MM.1S (cell line): ENCODE results near the gene LYZL1.

ENCODE experiments used
- DNase-seq: peaks from one replicate; pipeline ENCODE4 v3.0.0-alpha.2; 2015
- H2AFZ ChIP-seq: fragments of 300-600 bp; sonication (generic); 2 replicates; pipeline ENCODE4 v1.6.0; 2016; ENCODE audit warnings: antibody characterized with exemption, low read length
- H3F3A ChIP-seq: fragments of 300-600 bp; sonication (generic); 2 replicates; pipeline ENCODE4 v1.6.1; 2016; ENCODE audit warnings: mild to moderate bottlenecking, antibody characterized with exemption, low read length, moderate library complexity, mixed read lengths; ENCODE audit not compliant: insufficient read depth
- H3K27ac ChIP-seq: fragments of 300-600 bp; sonication (generic); 2 replicates; pipeline ENCODE4 v1.5.1; 2016; ENCODE audit warnings: mild to moderate bottlenecking, low read length
- H3K27me3 ChIP-seq: fragments of 300-600 bp; sonication (generic); replicated peaks from 2 replicates; pipeline ENCODE4 v1.6.0; 2016; ENCODE audit warnings: low read length; ENCODE audit not compliant: insufficient read depth
- H3K36me3 ChIP-seq: fragments of 300-600 bp; sonication (generic); replicated peaks from 2 replicates; pipeline ENCODE4 v1.6.1; 2016; ENCODE audit warnings: mild to moderate bottlenecking, low read length, mixed read lengths; ENCODE audit not compliant: insufficient read depth
- H3K4me1 ChIP-seq: fragments of 300-600 bp; sonication (generic); 2 replicates; pipeline ENCODE4 v1.6.1; 2016; ENCODE audit warnings: low read length, mixed read lengths
- H3K4me2 ChIP-seq: fragments of 300-600 bp; sonication (generic); 2 replicates; pipeline ENCODE4 v1.6.0; 2016; ENCODE audit warnings: low read depth, low read length
- H3K4me3 ChIP-seq: fragments of 300-600 bp; sonication (generic); 2 replicates; pipeline ENCODE4 v1.5.1; 2016; ENCODE audit warnings: low read length, mixed read lengths
- H3K79me2 ChIP-seq: fragments of 300-600 bp; sonication (generic); 2 replicates; pipeline ENCODE4 v1.6.1; 2016; ENCODE audit warnings: mixed run types, low read length, mixed read lengths
- H3K9ac ChIP-seq: fragments of 300-600 bp; sonication (generic); 2 replicates; pipeline ENCODE4 v1.6.1; 2016; ENCODE audit warnings: low read length, mixed read lengths
- H3K9me2 ChIP-seq: fragments of 300-600 bp; sonication (generic); replicated peaks from 2 replicates; pipeline ENCODE4 v1.6.1; 2016; ENCODE audit warnings: mild to moderate bottlenecking, low read length, mixed read lengths; ENCODE audit not compliant: insufficient read depth
- H3K9me3 ChIP-seq: fragments of 300-600 bp; sonication (generic); replicated peaks from 2 replicates; pipeline ENCODE4 v1.6.1; 2016; ENCODE audit warnings: mild to moderate bottlenecking, low read length, mixed read lengths; ENCODE audit not compliant: insufficient read depth
- H4K20me1 ChIP-seq: fragments of 300-600 bp; sonication (generic); 2 replicates; pipeline ENCODE4 v1.6.1; 2016; ENCODE audit warnings: mild to moderate bottlenecking, low read length, moderate library complexity, mixed read lengths; ENCODE audit not compliant: insufficient read depth
- EZH2 ChIP-seq: fragments of 300-600 bp; sonication (generic); optimal IDR thresholded peaks from 2 replicates; pipeline ENCODE3; 2017; ENCODE audit warnings: low read depth, mild to moderate bottlenecking, antibody characterized with exemption, low read length, mixed read lengths
- EZH2phosphoT487 ChIP-seq: fragments of 300-600 bp; sonication (generic); IDR thresholded peaks from 2 replicates; pipeline ENCODE4 v1.6.1; 2018; ENCODE audit warnings: antibody characterized with exemption, low read length
- TF ChIP-seq, protein P1 (sequence below): fragments of 300-600 bp; sonication (generic); IDR thresholded peaks from 2 replicates; pipeline ENCODE4 v1.5.1; 2016; ENCODE audit warnings: antibody characterized with exemption, low read length, mixed read lengths

The LYZL1 gene

DNA sequence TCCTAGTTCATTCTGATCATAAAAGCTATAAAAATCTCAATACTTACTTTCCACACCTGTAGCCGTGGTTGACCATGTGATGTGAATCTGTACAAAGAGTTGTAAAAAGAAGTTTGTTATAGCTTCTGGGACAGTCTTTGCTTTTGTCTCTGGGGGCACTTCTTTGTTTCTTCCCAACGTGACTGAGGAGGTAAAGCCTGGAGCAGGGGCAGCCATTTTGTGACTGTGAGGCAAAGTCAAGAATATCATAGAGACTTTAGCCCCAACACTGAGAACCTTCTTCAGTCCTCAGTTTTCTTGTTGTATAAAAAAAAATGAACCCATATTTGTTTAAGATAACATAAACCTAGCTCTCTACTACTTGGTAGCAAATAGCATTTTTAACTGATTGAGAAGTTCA, 29.4 kb upstream of the LYZL1 start:
- H3K4me2 ChIP-seq: no peak overlapping the region

DNA sequence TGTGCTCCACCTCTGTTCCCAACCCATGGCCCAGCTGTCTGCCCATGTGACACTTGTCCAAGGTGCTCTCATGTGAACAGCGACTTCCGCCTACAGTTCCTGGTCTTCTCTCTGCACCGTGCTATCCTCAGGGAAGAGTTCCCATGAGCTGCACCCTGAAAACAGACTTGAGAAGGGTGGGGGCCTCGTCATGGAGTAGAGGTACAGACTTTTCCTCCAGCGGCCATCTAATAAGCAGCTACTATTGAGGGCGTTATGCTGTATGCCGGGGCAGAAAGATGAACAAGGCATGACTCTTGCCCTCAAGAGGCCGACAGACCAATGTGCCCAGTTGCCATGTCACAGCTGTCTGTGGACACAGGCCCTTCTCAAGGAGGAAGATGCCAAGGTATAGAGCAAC, 25.4 kb upstream of the LYZL1 start:
- no peaks in the 10 kb centered on the region for H3K9me3 ChIP-seq
- H3K79me2 ChIP-seq: no peaks in the 10 kb centered on the region
- TF ChIP-seq EZH2phosphoT487: no peak
- H3K4me1 ChIP-seq: no peaks in the 10 kb centered on the region
- no peaks in the 10 kb centered on the region for H3F3A ChIP-seq
- no peak overlapping the region for H2AFZ ChIP-seq
- no peaks in the 10 kb centered on the region for H3K36me3 ChIP-seq
- H3K4me3 ChIP-seq: no peak overlapping the region
- no peak for DNase-seq
- H3K27ac ChIP-seq: no peak overlapping the region
- H3K9me2 ChIP-seq: no peaks in the 10 kb centered on the region
- H3K9ac ChIP-seq: no peak overlapping the region
- H4K20me1 ChIP-seq: no peaks in the 10 kb centered on the region
- H3K27me3 ChIP-seq: no peaks in the 10 kb centered on the region
- no peak overlapping the region for H3K4me2 ChIP-seq

More for the DNA sequence above, 29.4 kb upstream of the LYZL1 start:
- Histone ChIP-seq H3K27me3 (no peaks in the 10 kb centered on the region), H3K79me2 (no peaks in the 10 kb centered on the region), H3K9me3 (no peaks in the 10 kb centered on the region), H3K9me2 (no peaks in the 10 kb centered on the region), H3K27ac (no peak overlapping the region), H2AFZ (no peak overlapping the region), H3F3A (no peaks in the 10 kb centered on the region), H4K20me1 (no peaks in the 10 kb centered on the region), H3K9ac (no peak overlapping the region), H3K4me1 (no peaks in the 10 kb centered on the region), H3K36me3 (no peaks in the 10 kb centered on the region), H3K4me3 (no peak overlapping the region)
- TF ChIP-seq EZH2 (no peak), EZH2phosphoT487 (no peak)
- TF ChIP-seq, protein P1, sequence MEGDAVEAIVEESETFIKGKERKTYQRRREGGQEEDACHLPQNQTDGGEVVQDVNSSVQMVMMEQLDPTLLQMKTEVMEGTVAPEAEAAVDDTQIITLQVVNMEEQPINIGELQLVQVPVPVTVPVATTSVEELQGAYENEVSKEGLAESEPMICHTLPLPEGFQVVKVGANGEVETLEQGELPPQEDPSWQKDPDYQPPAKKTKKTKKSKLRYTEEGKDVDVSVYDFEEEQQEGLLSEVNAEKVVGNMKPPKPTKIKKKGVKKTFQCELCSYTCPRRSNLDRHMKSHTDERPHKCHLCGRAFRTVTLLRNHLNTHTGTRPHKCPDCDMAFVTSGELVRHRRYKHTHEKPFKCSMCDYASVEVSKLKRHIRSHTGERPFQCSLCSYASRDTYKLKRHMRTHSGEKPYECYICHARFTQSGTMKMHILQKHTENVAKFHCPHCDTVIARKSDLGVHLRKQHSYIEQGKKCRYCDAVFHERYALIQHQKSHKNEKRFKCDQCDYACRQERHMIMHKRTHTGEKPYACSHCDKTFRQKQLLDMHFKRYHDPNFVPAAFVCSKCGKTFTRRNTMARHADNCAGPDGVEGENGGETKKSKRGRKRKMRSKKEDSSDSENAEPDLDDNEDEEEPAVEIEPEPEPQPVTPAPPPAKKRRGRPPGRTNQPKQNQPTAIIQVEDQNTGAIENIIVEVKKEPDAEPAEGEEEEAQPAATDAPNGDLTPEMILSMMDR: no peak
- DNase-seq: no peak

DNA sequence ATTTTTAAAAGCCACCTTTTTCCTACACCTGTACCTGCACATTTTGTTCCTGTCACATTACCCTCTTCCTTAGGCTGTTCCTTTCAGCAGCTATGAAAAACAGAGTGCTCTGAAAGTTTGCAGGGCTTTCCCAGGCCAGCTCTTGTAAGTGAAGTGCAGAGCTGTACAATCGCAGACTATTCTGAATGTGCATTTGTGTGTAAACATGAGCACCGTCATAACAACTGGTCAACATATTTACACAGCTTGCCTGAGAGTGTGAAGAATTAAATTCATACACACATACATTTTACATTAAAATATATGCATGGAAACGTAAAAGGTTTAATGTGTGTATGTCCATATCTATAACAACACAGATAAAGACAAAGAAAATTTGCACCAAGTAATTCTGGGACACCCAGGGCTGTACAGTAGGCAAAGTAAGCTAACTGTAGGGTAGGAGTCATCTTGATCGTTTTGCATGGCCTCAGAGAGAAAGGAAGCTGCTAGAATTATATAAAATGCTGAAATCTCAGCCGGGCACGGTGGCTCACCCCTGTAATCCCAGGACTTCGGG, 23.6 kb upstream of the LYZL1 start:
- H3K4me2 ChIP-seq: no peak overlapping the region
- H2AFZ ChIP-seq: no peak overlapping the region
- TF ChIP-seq, protein P1: no peak
- TF ChIP-seq EZH2 (no peak), EZH2phosphoT487 (no peak)
- no peaks in the 10 kb centered on the region for H3K79me2 ChIP-seq
- H3F3A ChIP-seq: no peaks in the 10 kb centered on the region
- H3K27ac ChIP-seq: no peak overlapping the region
- H3K9me3 ChIP-seq: no peaks in the 10 kb centered on the region
- H3K4me3 ChIP-seq: no peak overlapping the region
- no peaks in the 10 kb centered on the region for H3K4me1 ChIP-seq
- no peaks in the 10 kb centered on the region for H3K27me3 ChIP-seq
- no peak for DNase-seq
- H3K9ac ChIP-seq: no peak overlapping the region
- H3K36me3 ChIP-seq: no peaks in the 10 kb centered on the region
- H3K9me2 ChIP-seq: no peaks in the 10 kb centered on the region
- H4K20me1 ChIP-seq: no peaks in the 10 kb centered on the region

DNA sequence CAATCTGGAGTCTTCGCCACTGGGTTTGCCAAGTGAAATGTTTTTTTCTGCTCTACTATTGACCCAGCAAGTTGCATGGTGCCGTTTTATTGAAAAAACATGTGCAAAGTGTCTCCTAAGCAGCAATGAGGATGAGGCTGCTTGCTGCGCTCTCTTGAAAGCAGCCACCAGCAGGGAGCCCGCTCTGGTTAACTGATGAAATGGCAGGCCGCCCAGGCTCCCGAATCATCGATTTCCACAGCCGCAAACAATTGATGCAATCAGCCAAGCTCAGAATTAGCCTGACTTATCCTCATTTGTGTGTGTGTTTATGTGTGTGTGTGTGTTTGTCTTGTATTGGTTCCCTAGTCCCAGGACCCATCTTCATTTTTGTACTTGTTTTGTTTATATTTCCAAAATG, 22.2 kb upstream of the LYZL1 start:
- no peak overlapping the region for H3K4me3 ChIP-seq
- no peaks in the 10 kb centered on the region for H3K27me3 ChIP-seq
- H3K79me2 ChIP-seq: no peaks in the 10 kb centered on the region
- H3K4me1 ChIP-seq: no peaks in the 10 kb centered on the region
- TF ChIP-seq EZH2 (no peak), EZH2phosphoT487 (no peak)
- TF ChIP-seq, protein P1: no peak
- no peak overlapping the region for H3K9ac ChIP-seq
- no peak for DNase-seq
- H3F3A ChIP-seq: no peaks in the 10 kb centered on the region
- H3K4me2 ChIP-seq: no peak overlapping the region
- H3K9me3 ChIP-seq: no peaks in the 10 kb centered on the region
- H3K36me3 ChIP-seq: no peaks in the 10 kb centered on the region
- H4K20me1 ChIP-seq: no peaks in the 10 kb centered on the region
- H3K9me2 ChIP-seq: no peaks in the 10 kb centered on the region
- no peak overlapping the region for H2AFZ ChIP-seq
- H3K27ac ChIP-seq: no peak overlapping the region
